HG03064 (cell line): Measurements from ENCODE around the gene NIP7.
A peak's percentile ranks its signal among the peaks of the same experiment; 100 is the strongest.
"Not testable (repeated sequence)": the region's sequence is repeated elsewhere in the genome, so short reads cannot be mapped to it uniquely, and the experiment has no call there.

Experiments
- ATAC-seq: cut with Tn5 transposase; IDR thresholded peaks from one replicate; pipeline ENCODE4 v1.9.1; 2021; ENCODE audit warnings: low read depth; ENCODE audit not compliant: unreplicated experiment

The NIP7 gene

GRCh38 chr16:69339289-69340094 lies at the start of gene NIP7, which contains the start of gene COG8:
Gene NIP7 (plus strand): TSS chr16:69339772. CDS start chr16:69339830, 58 bp downstream.
Gene COG8 (minus strand): TSS chr16:69339564. CDS start chr16:69339552, 12 bp downstream.
- ATAC-seq, result peak; percentile 92

GRCh38 chr16:69291657-69292056 lies 47.9 kb upstream of the NIP7 start:
- not testable (repeated sequence) for ATAC-seq

- ATAC-seq, result no peak
Observed at GRCh38 chr16:69293401-69293800, 46.2 kb upstream of the NIP7 start.

GRCh38 chr16:69294051-69294450 lies 45.5 kb upstream of the NIP7 start:
- no peak for ATAC-seq

GRCh38 chr16:69296771-69297170 lies 42.8 kb upstream of the NIP7 start:
- not testable (repeated sequence) for ATAC-seq

- ATAC-seq, result no peak
Observed at GRCh38 chr16:69298261-69298660, 41.3 kb upstream of the NIP7 start.

- no peak for ATAC-seq
Observed at GRCh38 chr16:69301187-69301586, 38.4 kb upstream of the NIP7 start.

GRCh38 chr16:69301861-69302260 lies 37.7 kb upstream of the NIP7 start:
- no peak for ATAC-seq

- ATAC-seq, result no peak
Observed at GRCh38 chr16:69302301-69302700, 37.3 kb upstream of the NIP7 start.

- no peak for ATAC-seq
Observed at GRCh38 chr16:69306031-69306430, 33.5 kb upstream of the NIP7 start.

GRCh38 chr16:69307091-69307490 lies 32.5 kb upstream of the NIP7 start:
- ATAC-seq, result no peak

- no peak for ATAC-seq
Observed at GRCh38 chr16:69307856-69308255, 31.7 kb upstream of the NIP7 start.

GRCh38 chr16:69309316-69309715 lies 30.3 kb upstream of the NIP7 start:
- ATAC-seq, result no peak

- peak; percentile 90 for ATAC-seq
Observed at GRCh38 chr16:69310653-69311532, 28.7 kb upstream of the NIP7 start, which contains the start of gene VPS4A. Gene VPS4A (plus strand): TSS chr16:69311350. CDS start chr16:69311512, 162 bp downstream.

- ATAC-seq, result peak; percentile 43
Observed at GRCh38 chr16:69311533-69312387, 27.8 kb upstream of the NIP7 start.

GRCh38 chr16:69313469-69313868 lies 26.1 kb upstream of the NIP7 start:
- no peak for ATAC-seq

GRCh38 chr16:69314534-69314933 lies 25.0 kb upstream of the NIP7 start:
- ATAC-seq, result no peak

- no peak for ATAC-seq
Observed at GRCh38 chr16:69315486-69316311, 23.9 kb upstream of the NIP7 start.

GRCh38 chr16:69316595-69317034 lies 23.0 kb upstream of the NIP7 start:
- no peak for ATAC-seq
